HUES64 (cell line): Measurements from ENCODE around the gene DOCK2.

Source experiments
- H3K27ac ChIP-seq: 2 replicates; pipeline ENCODE4 v1.7.0; 2013; ENCODE audit warnings: low read depth, low read length, inconsistent platforms
- H3K27me3 ChIP-seq: 2 replicates; pipeline ENCODE4 v1.6.1; 2013; ENCODE audit warnings: mild to moderate bottlenecking, low read length; ENCODE audit not compliant: insufficient read depth
- H3K36me3 ChIP-seq: 2 replicates; pipeline ENCODE4 v1.6.1; 2013; ENCODE audit warnings: mild to moderate bottlenecking, low read length; ENCODE audit not compliant: insufficient read depth
- H3K4me1 ChIP-seq: 2 replicates; pipeline ENCODE4 v1.6.1; 2013; ENCODE audit warnings: mild to moderate bottlenecking, low read length, moderate library complexity; ENCODE audit not compliant: insufficient read depth
- H3K4me3 ChIP-seq: 2 replicates; pipeline ENCODE4 v1.5.1; 2013; ENCODE audit warnings: mild to moderate bottlenecking, low read length, moderate library complexity
- H3K9ac ChIP-seq: 2 replicates; pipeline ENCODE4 v1.6.1; 2013; ENCODE audit warnings: mild to moderate bottlenecking, low read depth, low read length
- H3K9me3 ChIP-seq: 2 replicates; pipeline ENCODE4 v1.6.1; 2013; ENCODE audit warnings: low read depth, low read length; ENCODE audit not compliant: insufficient read depth
- WGBS: fragments of 150-250, 120-280 bp; methylation state at CpG from one replicate; pipeline ENCODE4 v1.1.7; 2013; ENCODE audit warnings: missing lambda C conversion rate; 5-methylcytosine and 5-hydroxymethylcytosine counted together

The DOCK2 gene

GRCh38 chr5:169933127-169933526 is 296.1 kb downstream of the DOCK2 start:
- Histone ChIP-seq H3K4me3 (no peak overlapping the region), H3K36me3 (no peaks in the 10 kb centered on the region), H3K27me3 (no peaks in the 10 kb centered on the region), H3K27ac (no peak overlapping the region), H3K9me3 (no peaks in the 10 kb centered on the region), H3K4me1 (no peaks in the 10 kb centered on the region; the same call in 1 of the 2 replicates), H3K9ac (no peak overlapping the region)
- 96% methylated on average over 1 of the region's 1 CpG for WGBS

GRCh38 chr5:169933616-169934015 is 296.5 kb downstream of the DOCK2 start:
- WGBS, result 91% methylated on average over 7 of the region's 7 CpGs
- H3K9me3 ChIP-seq, result no peaks in the 10 kb centered on the region
- no peaks in the 10 kb centered on the region; the same call in 1 of the 2 replicates for H3K4me1 ChIP-seq
- no peak overlapping the region for H3K27ac ChIP-seq
- H3K4me3 ChIP-seq, result no peak overlapping the region
- no peak overlapping the region for H3K9ac ChIP-seq
- H3K27me3 ChIP-seq, result no peaks in the 10 kb centered on the region
- no peaks in the 10 kb centered on the region for H3K36me3 ChIP-seq

GRCh38 chr5:169934990-169935389 is 297.9 kb downstream of the DOCK2 start:
- Histone ChIP-seq H3K4me3 (no peak overlapping the region), H3K9ac (no peak overlapping the region), H3K4me1 (no peaks in the 10 kb centered on the region; the same call in 1 of the 2 replicates), H3K27me3 (no peaks in the 10 kb centered on the region), H3K9me3 (no peaks in the 10 kb centered on the region), H3K27ac (no peak overlapping the region), H3K36me3 (no peaks in the 10 kb centered on the region)
- WGBS, result 91% methylated on average over 7 of the region's 7 CpGs

GRCh38 chr5:169935762-169936161 is 298.7 kb downstream of the DOCK2 start:
- Histone ChIP-seq H3K9ac (no peak overlapping the region), H3K36me3 (no peaks in the 10 kb centered on the region), H3K4me3 (no peak overlapping the region), H3K27ac (no peak overlapping the region), H3K27me3 (no peaks in the 10 kb centered on the region), H3K4me1 (no peaks in the 10 kb centered on the region), H3K9me3 (no peaks in the 10 kb centered on the region)
- WGBS, result 98% methylated on average over 4 of the region's 5 CpGs

GRCh38 chr5:169938439-169938838 is 301.4 kb downstream of the DOCK2 start:
- Histone ChIP-seq H3K4me3 (no peak overlapping the region), H3K27ac (no peak overlapping the region), H3K9ac (no peak overlapping the region), H3K36me3 (no peaks in the 10 kb centered on the region), H3K4me1 (no peaks in the 10 kb centered on the region), H3K9me3 (no peaks in the 10 kb centered on the region), H3K27me3 (no peaks in the 10 kb centered on the region)
- 100% methylated on average over 2 of the region's 2 CpGs for WGBS

- Histone ChIP-seq H3K4me3 (no peak overlapping the region), H3K36me3 (no peaks in the 10 kb centered on the region), H3K4me1 (no peaks in the 10 kb centered on the region), H3K9me3 (no peaks in the 10 kb centered on the region), H3K27ac (no peak overlapping the region), H3K27me3 (no peaks in the 10 kb centered on the region), H3K9ac (no peak overlapping the region)
- WGBS, result 91% methylated on average over 2 of the region's 2 CpGs
These were observed 302.7 kb downstream of the DOCK2 start for GRCh38 chr5:169939731-169940130.

- Histone ChIP-seq H3K9ac (no peak overlapping the region), H3K4me3 (no peak overlapping the region), H3K27me3 (no peaks in the 10 kb centered on the region), H3K4me1 (peaks cover 12% of the 10 kb centered on the region), H3K27ac (no peak overlapping the region), H3K36me3 (no peaks in the 10 kb centered on the region), H3K9me3 (no peaks in the 10 kb centered on the region)
- 94% methylated on average over 7 of the region's 7 CpGs for WGBS
These were observed 304.5 kb downstream of the DOCK2 start for GRCh38 chr5:169941542-169941941.

GRCh38 chr5:169942181-169942580 is 305.1 kb downstream of the DOCK2 start:
- Histone ChIP-seq H3K4me3 (no peak overlapping the region), H3K27me3 (no peaks in the 10 kb centered on the region), H3K36me3 (no peaks in the 10 kb centered on the region), H3K9ac (no peak overlapping the region), H3K27ac (no peak overlapping the region), H3K9me3 (no peaks in the 10 kb centered on the region), H3K4me1 (peaks cover 12% of the 10 kb centered on the region)
- WGBS, result no CpG with 5 or more reads among the region's 1 CpG

GRCh38 chr5:169943026-169943425 is 306.0 kb downstream of the DOCK2 start:
- WGBS, result 92% methylated on average over 4 of the region's 4 CpGs
- Histone ChIP-seq H3K4me1 (peaks cover 12% of the 10 kb centered on the region), H3K4me3 (no peak overlapping the region), H3K27ac (no peak overlapping the region), H3K27me3 (no peaks in the 10 kb centered on the region), H3K9ac (no peak overlapping the region), H3K36me3 (no peaks in the 10 kb centered on the region), H3K9me3 (no peaks in the 10 kb centered on the region)

GRCh38 chr5:169944115-169944514 is 307.0 kb downstream of the DOCK2 start:
- H3K9ac ChIP-seq, result no peak overlapping the region
- H3K9me3 ChIP-seq, result no peaks in the 10 kb centered on the region
- no peaks in the 10 kb centered on the region for H3K36me3 ChIP-seq
- WGBS, result 86% methylated on average over 6 of the region's 6 CpGs
- no peak overlapping the region for H3K27ac ChIP-seq
- H3K4me3 ChIP-seq, result no peak overlapping the region
- H3K27me3 ChIP-seq, result no peaks in the 10 kb centered on the region
- peaks cover 12% of the 10 kb centered on the region for H3K4me1 ChIP-seq

GRCh38 chr5:169944922-169945680 is 308.0 kb downstream of the DOCK2 start:
- Histone ChIP-seq H3K4me1 (peaks cover 12% of the 10 kb centered on the region), H3K27ac (no peak overlapping the region), H3K36me3 (no peaks in the 10 kb centered on the region), H3K27me3 (no peaks in the 10 kb centered on the region), H3K9me3 (no peaks in the 10 kb centered on the region), H3K9ac (no peak overlapping the region), H3K4me3 (no peak overlapping the region)
- WGBS, result 79% methylated on average over 6 of the region's 8 CpGs
